T-helper 1 cell treated with Interleukin-12 subunit alpha and Interleukin-12 subunit beta and Interleukin-4 antibody, amounts not matched to agents 30 ng/mL and 1 ng/mL, for 36 hours (primary cell): ENCODE measurements around the gene CHN2. TPM values are rescaled to one million over a fixed set of nuclear protein-coding genes. Genes with fewer than 3 reads are reported as not detected.

ENCODE experiments used
- intact Hi-C: fragments of 100-400 bp; cut with micrococcal nuclease; formaldehyde crosslinking; loops from one replicate; pipeline ENCODE4 v1.15.1; 2024
- total RNA-seq: library from RNA; stranded (reverse); gene quantifications from 2 replicates; pipeline ENCODE4 v1.2.3, GENCODE V29; 2022

CHN2 gene
- total RNA-seq, 1 donor from 2014 or later = 0.74 TPM

GRCh38 chr7:29457565-29458011 lies 263.0 kb downstream of the CHN2 start:
- intact Hi-C loops = no loop called here

- intact Hi-C loops = no loop called here
Measured at GRCh38 chr7:29458933-29459332, 264.4 kb downstream of the CHN2 start.

GRCh38 chr7:29459589-29459988 lies 265.0 kb downstream of the CHN2 start:
- intact Hi-C loops = no loop called here

DNA sequence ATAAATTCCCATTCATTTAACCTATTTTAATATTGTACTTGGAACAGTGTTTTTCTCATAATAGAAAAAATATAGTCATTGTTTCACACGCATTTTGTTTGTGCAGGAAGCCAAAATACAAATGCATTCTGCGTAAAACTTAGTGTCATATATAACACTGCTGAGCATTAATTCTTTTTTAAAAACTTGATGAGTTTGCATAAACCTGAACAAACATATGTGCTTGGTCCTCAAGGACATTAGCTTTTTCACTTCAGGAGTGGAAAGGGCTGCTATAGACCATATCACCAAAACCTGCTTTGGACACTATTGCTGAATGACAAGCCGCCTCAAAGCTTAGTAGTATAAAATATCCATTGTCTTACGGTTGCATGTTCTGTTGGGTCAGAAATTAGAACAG lies 267.4 kb downstream of the CHN2 start:
- intact Hi-C loops = no loop called here

DNA sequence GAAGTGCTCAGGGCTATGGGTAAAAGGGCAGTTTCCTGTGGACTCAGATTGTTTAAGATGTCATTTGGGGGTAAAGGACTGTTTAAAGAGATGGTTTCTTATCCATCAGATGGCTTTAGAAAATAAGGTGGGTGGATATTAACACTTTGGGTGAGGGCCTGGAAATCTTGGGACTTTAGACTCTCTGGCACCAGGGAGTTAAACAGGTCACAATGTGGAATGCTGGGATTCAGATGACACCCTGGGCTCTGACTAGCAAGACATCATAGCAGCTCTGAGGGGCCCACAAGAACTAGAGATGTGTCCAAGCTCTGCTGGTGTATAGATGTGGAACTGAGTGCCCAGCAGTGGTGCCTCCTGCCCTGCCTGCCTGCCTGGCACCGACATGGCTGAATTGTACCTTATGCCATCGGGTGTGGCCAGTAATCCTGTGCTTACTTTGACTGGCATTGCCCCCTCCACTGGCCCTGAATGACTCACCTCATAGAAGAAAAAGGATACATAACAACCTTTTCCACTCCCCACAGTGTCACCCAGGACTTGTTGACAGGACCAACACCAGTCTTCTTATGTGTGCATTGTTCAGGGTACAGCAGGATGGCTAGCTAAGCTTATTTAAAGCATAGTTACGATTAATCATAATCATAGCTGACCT lies 269.1 kb downstream of the CHN2 start:
- intact Hi-C loops = no loop called here

DNA sequence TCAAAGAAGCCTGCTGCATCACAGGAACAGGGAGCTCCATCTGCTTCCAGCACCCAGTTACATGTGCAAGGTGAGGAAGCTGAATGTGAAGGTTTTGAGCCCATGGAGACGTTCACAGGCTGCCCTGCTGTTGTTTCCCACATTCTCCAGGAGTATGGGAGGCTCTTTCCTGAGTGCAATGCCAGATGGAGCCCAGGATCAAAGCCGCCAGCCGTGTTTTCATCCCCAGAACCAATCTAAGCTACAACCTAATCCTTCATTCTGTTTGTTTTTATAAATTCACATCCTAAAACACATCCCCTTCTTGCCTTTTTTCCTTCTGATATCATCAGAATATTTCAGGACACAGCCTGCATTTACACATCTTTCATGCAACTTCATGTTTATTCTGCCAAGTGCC lies 270.2 kb downstream of the CHN2 start:
- intact Hi-C loops = no loop called here

- intact Hi-C loops = no loop called here
Measured at GRCh38 chr7:29467193-29467926, 272.8 kb downstream of the CHN2 start.

DNA sequence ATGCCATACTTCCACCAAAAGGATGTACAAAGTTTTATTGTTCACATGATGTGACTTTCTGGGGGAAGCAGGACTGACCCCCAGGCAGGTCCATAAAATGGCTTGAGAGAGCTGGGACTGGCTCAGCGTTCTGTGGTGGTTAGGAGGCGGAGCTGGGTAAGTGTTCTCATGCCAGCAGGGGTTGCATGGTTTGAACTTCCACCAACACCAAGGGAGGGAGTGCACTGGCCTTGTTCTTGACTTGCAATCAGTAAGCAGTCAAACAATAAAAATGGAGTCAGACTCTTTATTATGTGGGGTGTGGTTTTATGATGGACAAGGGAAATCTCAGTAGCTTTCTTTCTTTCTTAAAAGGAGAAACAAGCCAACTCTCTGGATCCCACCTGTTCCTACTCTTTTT lies 273.6 kb downstream of the CHN2 start:
- intact Hi-C loops = no loop called here

- intact Hi-C loops = no loop called here
Measured at GRCh38 chr7:29469281-29469680, 274.7 kb downstream of the CHN2 start.

DNA sequence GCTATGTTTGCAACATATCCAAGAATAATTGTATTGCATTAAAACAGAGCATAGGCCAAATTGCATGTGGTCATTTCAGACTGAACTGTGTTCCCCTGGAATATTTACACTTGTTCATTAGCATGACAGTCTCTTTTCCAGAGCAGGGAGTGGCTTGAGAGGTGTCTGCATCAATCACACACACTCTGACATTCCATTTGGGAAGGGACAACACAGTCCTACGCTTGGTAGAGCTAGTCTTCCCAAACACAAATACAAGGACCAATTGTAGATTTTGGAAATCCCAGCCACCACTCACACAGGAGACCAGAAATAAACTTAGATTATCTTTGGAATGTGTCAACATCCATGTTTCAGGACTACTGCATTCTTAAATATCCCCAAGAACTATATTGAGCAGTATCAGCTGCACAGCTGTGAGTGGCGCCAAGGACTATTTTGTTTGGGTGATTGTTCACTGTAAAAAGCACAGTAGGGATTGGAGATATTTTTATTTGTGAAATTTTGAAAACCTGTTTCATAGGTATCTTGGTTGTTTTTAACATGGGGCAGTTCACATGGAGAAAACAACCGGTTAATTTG lies 275.5 kb downstream of the CHN2 start:
- intact Hi-C loops = no loop called here

- intact Hi-C loops = no loop called here
Measured at GRCh38 chr7:29471444-29472138, 277.0 kb downstream of the CHN2 start.

DNA sequence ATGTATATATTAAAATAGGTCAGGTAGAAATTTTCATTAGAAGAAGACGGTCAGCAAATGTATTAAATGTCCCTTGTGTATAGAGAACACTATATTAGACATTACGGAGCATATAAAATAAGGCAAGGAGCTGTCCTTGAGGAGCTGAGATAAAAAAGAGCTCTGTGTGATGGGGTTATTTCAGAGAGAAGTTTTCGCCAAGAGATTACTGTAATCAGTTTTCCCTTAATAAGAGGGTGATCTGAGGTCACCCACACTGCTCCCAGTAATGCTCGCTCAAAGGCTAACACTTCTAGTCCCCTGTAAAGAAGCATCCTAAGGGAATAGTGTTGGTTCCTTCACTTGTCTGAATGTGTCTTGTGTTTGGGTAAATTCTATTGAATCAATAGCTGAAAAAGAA lies 282.3 kb downstream of the CHN2 start:
- intact Hi-C loops = no loop called here

DNA sequence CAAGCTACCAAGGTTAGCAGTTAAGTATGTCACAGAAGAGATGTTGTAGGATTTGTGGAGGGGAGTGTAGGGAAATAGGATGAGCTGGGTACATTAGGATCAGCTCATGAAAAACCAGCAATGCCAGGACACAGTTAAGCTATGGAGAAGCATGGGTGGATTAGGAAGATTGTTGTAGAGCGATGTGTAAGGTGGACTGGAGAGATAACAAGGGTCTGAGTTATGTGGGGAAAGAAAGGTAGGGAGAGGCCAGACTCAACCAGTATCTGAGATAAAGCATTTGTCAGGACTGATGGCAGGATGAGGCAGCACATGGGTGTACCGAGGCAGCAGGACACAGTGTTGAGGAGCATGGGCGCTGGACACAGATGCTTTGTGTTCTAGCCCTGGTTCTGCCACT lies 283.7 kb downstream of the CHN2 start:
- intact Hi-C loops = no loop called here

DNA sequence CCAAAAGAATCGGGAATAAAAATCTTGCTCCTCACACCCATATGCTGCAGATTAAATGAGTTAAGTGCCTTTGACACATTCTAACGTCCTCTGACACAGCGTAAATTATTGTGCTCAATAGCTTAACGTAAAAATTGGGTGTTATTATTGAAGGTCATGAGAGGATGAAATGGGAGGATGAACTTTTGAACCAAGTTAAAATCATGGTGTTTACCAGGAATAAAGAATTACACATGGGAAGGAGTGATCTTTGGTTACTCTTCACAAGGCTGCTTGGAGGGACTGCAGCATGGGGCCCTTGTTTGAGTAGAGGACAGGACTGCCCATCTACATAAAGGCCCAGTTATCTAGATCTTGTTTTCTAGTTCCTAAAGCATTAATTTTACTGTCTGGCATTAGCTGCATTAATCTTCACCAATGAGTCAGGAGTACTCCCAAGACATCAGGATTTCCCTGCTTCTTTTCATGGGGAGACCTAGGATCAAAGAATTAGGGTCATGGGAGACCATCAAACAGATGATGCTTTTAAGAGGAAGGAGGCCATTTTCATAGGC lies 284.2 kb downstream of the CHN2 start:
- intact Hi-C loops = no loop called here

DNA sequence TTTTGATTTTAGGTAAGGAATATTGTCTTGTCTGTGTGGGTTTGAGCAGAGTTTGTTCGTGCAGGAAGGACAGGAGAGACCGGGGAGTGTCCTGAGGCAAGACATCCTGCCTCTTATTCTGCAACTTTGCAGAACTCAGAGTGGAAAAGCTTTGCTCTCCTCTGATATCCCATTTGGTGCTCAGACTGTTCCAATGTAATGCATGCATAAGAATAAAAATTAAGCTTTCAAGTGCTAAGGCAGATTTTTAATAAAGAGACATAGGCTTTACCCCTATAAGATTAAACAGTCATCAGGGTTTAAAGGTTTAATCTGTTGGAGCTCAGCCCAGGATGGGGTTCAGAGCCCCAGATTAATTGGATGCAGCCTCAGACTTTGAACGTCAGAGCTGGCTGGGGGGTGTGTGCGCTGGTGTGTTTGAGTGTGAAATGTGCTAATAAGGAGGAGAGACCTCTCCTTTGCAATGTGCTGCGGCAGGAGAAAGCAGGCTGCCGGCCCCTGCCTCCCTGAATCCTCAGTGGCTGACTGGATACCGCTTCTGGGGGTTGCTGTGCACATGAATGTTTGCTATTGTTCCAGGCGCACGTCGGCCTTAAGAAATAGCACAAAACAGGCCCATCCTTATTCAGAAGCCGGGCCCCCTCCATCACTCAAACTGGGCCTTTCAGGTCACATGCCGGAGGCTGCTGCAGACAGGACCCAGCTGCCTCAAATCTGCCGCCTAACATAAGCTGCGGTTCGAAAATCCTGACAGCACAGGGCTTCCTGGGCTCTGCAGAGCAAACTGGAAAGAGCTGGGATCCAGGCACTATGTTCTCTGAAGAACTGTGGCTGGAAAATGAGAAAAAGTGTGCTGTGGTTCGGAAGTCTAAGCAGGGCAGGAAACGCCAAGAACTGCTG lies 285.0 kb downstream of the CHN2 start:
- intact Hi-C loops = no loop called here

- intact Hi-C loops = no loop called here
Measured at GRCh38 chr7:29480451-29480850, 285.9 kb downstream of the CHN2 start.

- intact Hi-C loops = no loop called here
Measured at GRCh38 chr7:29480934-29481651, 286.5 kb downstream of the CHN2 start.

GRCh38 chr7:29482056-29482455 lies 287.5 kb downstream of the CHN2 start:
- intact Hi-C loops = no loop called here

DNA sequence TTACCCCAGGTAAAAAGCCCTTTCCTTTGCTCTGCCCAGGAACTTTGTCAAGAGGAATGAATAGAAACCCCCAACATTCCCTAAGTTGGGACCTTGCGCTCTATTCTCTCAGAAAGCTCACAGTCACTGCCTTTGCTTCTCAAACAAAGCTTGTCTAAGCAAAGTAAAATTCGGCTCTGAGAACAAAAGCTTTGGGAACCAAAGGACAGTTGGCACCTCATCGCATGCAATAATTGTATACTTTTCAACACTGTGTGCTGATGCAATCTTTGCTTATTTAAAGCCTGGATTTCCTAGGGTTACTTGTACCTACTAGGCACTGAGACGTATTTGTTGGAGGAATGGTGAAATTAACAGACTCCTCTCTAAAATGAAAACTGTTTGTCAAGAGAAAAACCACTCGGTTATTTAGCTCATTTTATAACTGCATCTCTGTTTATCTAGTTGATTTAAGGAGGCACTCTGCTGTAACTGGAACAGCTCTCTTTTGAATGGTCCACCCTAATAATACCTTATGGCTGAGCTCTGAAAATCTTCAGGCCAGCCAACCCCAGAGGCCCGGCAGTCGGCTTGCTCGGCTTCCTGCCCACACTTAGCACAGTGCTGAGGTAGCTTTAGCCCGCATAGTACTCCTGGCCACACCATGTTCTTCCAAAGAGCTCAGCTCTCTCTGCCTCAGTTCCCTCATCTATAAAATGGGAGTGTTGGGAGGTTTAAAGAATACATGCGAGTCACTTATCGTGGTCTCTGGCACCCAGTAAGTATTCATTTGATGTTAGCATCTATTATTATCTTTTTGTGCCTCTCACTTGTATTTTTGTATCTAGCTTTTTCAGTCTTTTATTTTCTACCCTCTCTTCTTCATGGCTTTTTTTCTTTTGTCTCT lies 288.9 kb downstream of the CHN2 start:
- intact Hi-C loops = no loop called here
